ENCODE results near the gene ANO4. TPM values are rescaled to one million over a fixed set of nuclear protein-coding genes. Genes with fewer than 3 reads are reported as not detected.

ANO4 gene
- total and polyA plus RNA-seq, 2 of the 8 experiments (the other 6 are each of a cell fraction or from before 2014, with no cell fraction given) = 1.1 to 3.4 TPM

DNA sequence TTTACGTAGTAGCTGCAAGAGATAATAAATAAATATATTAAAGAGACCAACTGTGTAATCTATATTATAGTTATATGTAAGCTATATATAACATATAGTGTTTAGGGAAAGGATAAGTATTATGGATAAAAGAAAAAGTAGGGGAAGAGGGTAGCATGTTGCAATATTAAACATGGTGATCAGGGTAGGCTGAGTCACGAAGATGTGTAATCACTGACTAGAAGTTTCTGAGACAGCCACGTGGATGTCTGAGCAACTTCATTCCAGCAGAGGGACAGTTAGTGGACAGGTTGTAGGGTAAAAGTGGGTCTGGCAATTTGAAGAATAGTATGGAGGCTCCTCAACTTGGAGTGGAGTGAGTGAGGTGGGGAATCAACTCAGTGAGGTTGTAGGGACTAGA is 109.7 kb downstream of the ANO4 start:
- Histone ChIP-seq H3K4me2 (ENCODE audit: insufficient read depth in 1 of 2, low read depth in 2 of 2, low read length in 2 of 2) (no peak overlapping the region), H4K91ac (replicated peaks; ENCODE audit: insufficient read length, low read length) (no peak overlapping the region), H3K56ac (replicated peaks; ENCODE audit: insufficient read length, low read depth, low read length) (no peak overlapping the region), H3K23me2 (ENCODE audit: low read depth, low read length) (no peaks in the 10 kb centered on the region), H2BK120ac (replicated peaks; ENCODE audit: low read depth, low read length) (no peak overlapping the region), H3K9ac (replicated peaks in 1 of 4; ENCODE audit: extremely low read depth in 1 of 4, low read depth in 3 of 4, low read length in 3 of 4) (no peak overlapping the region), H4K20me1 (replicated peaks in 1 of 2; ENCODE audit: control insufficient read depth in 1 of 2, insufficient read depth in 2 of 2, low read length in 2 of 2) (no peaks in the 10 kb centered on the region), H3K79me1 (ENCODE audit: low read depth, low read length) (no peaks in the 10 kb centered on the region), H2AK5ac (ENCODE audit: low read depth, low read length) (no peak overlapping the region), H3K27ac (ENCODE audit: low read depth, low read length) (no peak overlapping the region), H3K27me3 (replicated peaks in 1 of 4; ENCODE audit: control insufficient read depth in 3 of 4, extremely low read depth in 1 of 4, insufficient read depth in 3 of 4, low read length in 3 of 4) (no peaks in the 10 kb centered on the region), H2BK20ac (ENCODE audit: low read length) (no peak overlapping the region), H3K9me3 (ENCODE audit: insufficient read depth in 2 of 2, low read depth in 1 of 2, low read length in 1 of 2) (no peaks in the 10 kb centered on the region), H2BK12ac (ENCODE audit: low read depth, low read length) (no peak overlapping the region), H3K18ac (ENCODE audit: extremely low read depth, low read length) (no peak overlapping the region), H3K36me3 (ENCODE audit: control insufficient read depth in 2 of 4, insufficient read depth in 4 of 4, low read length in 3 of 4) (no peaks in the 10 kb centered on the region), H4K8ac (ENCODE audit: extremely low read depth, insufficient read depth, low read length) (no peak overlapping the region), H2BK5ac (ENCODE audit: low read depth, low read length) (no peak overlapping the region), H3K79me2 (ENCODE audit: control insufficient read depth in 1 of 2, insufficient read depth in 2 of 2, low read length in 2 of 2) (no peaks in the 10 kb centered on the region), H3K4me3 (ENCODE audit: extremely low read depth in 1 of 4, insufficient read depth in 2 of 4, low read depth in 3 of 4, low read length in 4 of 4) (no peak overlapping the region), H3K14ac (ENCODE audit: insufficient read length) (no peak overlapping the region), H2AFZ (ENCODE audit: low read length) (no peak overlapping the region), H3K4me1 (replicated peaks in 1 of 4; ENCODE audit: control insufficient read depth in 3 of 4, insufficient read depth in 4 of 4, low read length in 3 of 4) (no peaks in the 10 kb centered on the region), H3K23ac (ENCODE audit: insufficient read length) (no peak overlapping the region), H2BK15ac (ENCODE audit: low read length) (no peak overlapping the region), H4K5ac (ENCODE audit: insufficient read length, low read depth, low read length) (no peak overlapping the region), H3K4ac (replicated peaks; ENCODE audit: insufficient read length, low read depth, low read length) (no peak overlapping the region)
- ChIA-PET CTCF (ENCODE audit: partially characterized antibody) (interaction anchor here (0.6 to 2.8 kb wide), 4 partner anchors 22 to 46 kb away, joined by 3 to 13 read pairs (median 4); no protein-coding TSS in a partner anchor), POLR2A (ENCODE audit: partially characterized antibody) (no interaction called here)
- TF ChIP-seq CHD1 (IDR thresholded peaks at IDR 0.05; ENCODE audit: low read depth, low read length) (no peak), EGR1 (IDR thresholded peaks at IDR 0.05; ENCODE audit: borderline replicate concordance, low read depth, low read length) (no peak), POLR2AphosphoS5 (IDR thresholded peaks at IDR 0.05; ENCODE audit: low read depth, low read length) (no peak), CREB1 (IDR thresholded peaks at IDR 0.05) (no peak), E2F6 (IDR thresholded peaks at IDR 0.05) (no peak), NRF1 (IDR thresholded peaks at IDR 0.05; ENCODE audit: low read depth, low read length) (no peak)
- TF ChIP-seq, protein P1, sequence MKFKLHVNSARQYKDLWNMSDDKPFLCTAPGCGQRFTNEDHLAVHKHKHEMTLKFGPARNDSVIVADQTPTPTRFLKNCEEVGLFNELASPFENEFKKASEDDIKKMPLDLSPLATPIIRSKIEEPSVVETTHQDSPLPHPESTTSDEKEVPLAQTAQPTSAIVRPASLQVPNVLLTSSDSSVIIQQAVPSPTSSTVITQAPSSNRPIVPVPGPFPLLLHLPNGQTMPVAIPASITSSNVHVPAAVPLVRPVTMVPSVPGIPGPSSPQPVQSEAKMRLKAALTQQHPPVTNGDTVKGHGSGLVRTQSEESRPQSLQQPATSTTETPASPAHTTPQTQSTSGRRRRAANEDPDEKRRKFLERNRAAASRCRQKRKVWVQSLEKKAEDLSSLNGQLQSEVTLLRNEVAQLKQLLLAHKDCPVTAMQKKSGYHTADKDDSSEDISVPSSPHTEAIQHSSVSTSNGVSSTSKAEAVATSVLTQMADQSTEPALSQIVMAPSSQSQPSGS (IDR thresholded peaks at IDR 0.05; ENCODE audit: low read length) = no peak
- WGBS, 2 experiments (ENCODE audit: extremely low coverage in 1 of 2, insufficient coverage in 1 of 2, insufficient read length in 1 of 2, insufficient replicate concordance in 2 of 2, low coverage in 1 of 2, low lambda C conversion rate in 2 of 2, missing lambda C conversion rate in 1 of 2) = 93% methylated on average over 3 of the region's 3 CpGs; no CpG with 5 or more reads in 1 of the 2 experiments
- DNase-seq (ENCODE audit: low read depth in 1 of 2, low spot score in 2 of 2) (no peak), FAIRE-seq (no peak)
